GM10266 (cell line): Measurements from ENCODE around the gene TACSTD2.
"Not testable (repeated sequence)": the region's sequence is repeated elsewhere in the genome, so short reads cannot be mapped to it uniquely, and the experiment has no call there.

Experiments
- DNase-seq: peaks from one replicate; pipeline ENCODE4 v3.0.0; 2012; ENCODE audit errors: extremely low spot score
- CTCF ChIP-seq: IDR thresholded peaks from 2 replicates; pipeline ENCODE4 v1.5.1; 2012; ENCODE audit warnings: mild to moderate bottlenecking, low read depth; ENCODE audit not compliant: control insufficient read depth, insufficient read depth; ENCODE audit errors: missing control alignments

TACSTD2 gene

GRCh38 chr1:58619286-58620054, 42.4 kb upstream of the TACSTD2 start:
- no peak for DNase-seq

GRCh38 chr1:58618303-58618702, 41.3 kb upstream of the TACSTD2 start:
- no peak for DNase-seq
- TF ChIP-seq CTCF: no peak

More at GRCh38 chr1:58619286-58620054, 42.4 kb upstream of the TACSTD2 start:
- no peak for TF ChIP-seq CTCF

GRCh38 chr1:58611861-58612385, 34.9 kb upstream of the TACSTD2 start:
- no peak for DNase-seq
- TF ChIP-seq CTCF: no peak

- no peak for DNase-seq
- TF ChIP-seq CTCF: no peak
Measured at GRCh38 chr1:58608945-58609344, 31.9 kb upstream of the TACSTD2 start.

GRCh38 chr1:58608297-58608696, 31.2 kb upstream of the TACSTD2 start:
- TF ChIP-seq CTCF: no peak
- DNase-seq: no peak

GRCh38 chr1:58607391-58607790, 30.3 kb upstream of the TACSTD2 start:
- no peak for DNase-seq
- no peak for TF ChIP-seq CTCF

- DNase-seq: not testable (repeated sequence)
Measured at GRCh38 chr1:58601921-58602320, 24.9 kb upstream of the TACSTD2 start.
